SU-DHL-6 (cell line): ENCODE data around the gene SVIL.
"Not testable (repeated sequence)": the region's sequence is repeated elsewhere in the genome, so short reads cannot be mapped to it uniquely, and the experiment has no call there.

Source experiments
- H2AFZ ChIP-seq: fragments of 200-600 bp; sonication (generic); 2 replicates; pipeline ENCODE4 v1.6.1; 2014; ENCODE audit warnings: low read depth, mild to moderate bottlenecking, moderate library complexity, mixed read lengths, antibody characterized with exemption, low read length; ENCODE audit not compliant: severe bottlenecking
- H3F3A ChIP-seq: fragments of 200-600 bp; shearing (Covaris generic); 2 replicates; pipeline ENCODE4 v1.6.0; 2016; ENCODE audit warnings: antibody characterized with exemption, mild to moderate bottlenecking; ENCODE audit not compliant: insufficient read depth
- H3K27ac ChIP-seq: fragments of 200-600 bp; sonication (generic); 2 replicates; pipeline ENCODE4 v1.5.1; 2016; ENCODE audit warnings: low read depth, mild to moderate bottlenecking, low read length, moderate library complexity, mixed read lengths
- H3K27me3 ChIP-seq: fragments of 200-600 bp; sonication (generic), shearing (Covaris generic); 2 replicates; pipeline ENCODE4 v1.6.0; 2014; ENCODE audit warnings: mild to moderate bottlenecking, low read length
- H3K36me3 ChIP-seq: fragments of 200-600 bp; sonication (generic); 2 replicates; pipeline ENCODE4 v1.6.1; 2014; ENCODE audit warnings: mild to moderate bottlenecking, low read length, mixed read lengths
- H3K4me2 ChIP-seq: fragments of 300-600, 200-600 bp; shearing (Covaris generic), sonication (generic); 2 replicates; pipeline ENCODE4 v1.6.0; 2014; ENCODE audit warnings: low read length, low read depth, mild to moderate bottlenecking; ENCODE audit not compliant: poor library complexity, severe bottlenecking
- H3K4me3 ChIP-seq: fragments of 200-600 bp; sonication (generic); 2 replicates; pipeline ENCODE4 v1.5.1; 2014; ENCODE audit warnings: antibody characterized with exemption, low read length, mild to moderate bottlenecking, mixed read lengths; ENCODE audit not compliant: insufficient read depth, poor library complexity, severe bottlenecking
- H3K79me2 ChIP-seq: fragments of 200-600 bp; sonication (generic); 2 replicates; pipeline ENCODE4 v1.6.1; 2014; ENCODE audit warnings: mild to moderate bottlenecking, low read length, moderate library complexity; ENCODE audit not compliant: insufficient read depth
- H3K9ac ChIP-seq: fragments of 200-600 bp; sonication (generic); 2 replicates; pipeline ENCODE4 v1.7.0; 2014; ENCODE audit warnings: mild to moderate bottlenecking, low read length
- H3K9me2 ChIP-seq: fragments of 200-600 bp; sonication (generic); replicated peaks from 2 replicates; pipeline ENCODE4 v1.6.1; 2014; ENCODE audit warnings: low read length; ENCODE audit not compliant: insufficient read depth
- H3K9me3 ChIP-seq: fragments of 200-600 bp; sonication (generic); 2 replicates; pipeline ENCODE4 v1.6.1; 2014; ENCODE audit warnings: low read length, mixed read lengths; ENCODE audit not compliant: insufficient read depth
- H4K20me1 ChIP-seq: fragments of 200-600 bp; sonication (generic); 2 replicates; pipeline ENCODE4 v1.6.1; 2014; ENCODE audit warnings: low read depth, mild to moderate bottlenecking, antibody characterized with exemption, low read length, moderate library complexity, mixed read lengths
- CTCF ChIP-seq: fragments of 200-600 bp; sonication (generic); IDR thresholded peaks from one replicate; pipeline ENCODE4 v1.5.1; 2017; ENCODE audit warnings: antibody characterized with exemption, mild to moderate bottlenecking, low read length, moderate library complexity; ENCODE audit not compliant: insufficient read depth, poor library complexity, severe bottlenecking
- EZH2phosphoT487 ChIP-seq: fragments of 200-600 bp; sonication (generic), shearing (Covaris generic); conservative IDR thresholded peaks from 2 replicates; pipeline ENCODE4 v1.6.1; 2018; ENCODE audit warnings: mild to moderate bottlenecking, antibody characterized with exemption, low read length, moderate library complexity, mixed read lengths

Gene SVIL

GRCh38 chr10:29537799-29538198 lies 97.0 kb downstream of the SVIL start:
- H3K79me2 ChIP-seq: no peaks in the 10 kb centered on the region
- H3K9me2 ChIP-seq: no peaks in the 10 kb centered on the region
- no peaks in the 10 kb centered on the region for H4K20me1 ChIP-seq
- TF ChIP-seq EZH2phosphoT487: no peak
- no peak for TF ChIP-seq CTCF
- no peak overlapping the region for H3K9ac ChIP-seq
- H3F3A ChIP-seq: no peaks in the 10 kb centered on the region
- H3K36me3 ChIP-seq: no peaks in the 10 kb centered on the region
- no peaks in the 10 kb centered on the region for H3K27me3 ChIP-seq
- H3K27ac ChIP-seq: no peak overlapping the region
- H3K4me3 ChIP-seq: no peak overlapping the region
- no peak overlapping the region for H3K4me2 ChIP-seq
- no peak overlapping the region for H2AFZ ChIP-seq
- H3K9me3 ChIP-seq: no peaks in the 10 kb centered on the region

- H3K9me2 ChIP-seq, H3K4me3 ChIP-seq, H3K27ac ChIP-seq, H3F3A ChIP-seq, H3K79me2 ChIP-seq, H2AFZ ChIP-seq, H3K27me3 ChIP-seq, H3K9ac ChIP-seq, H4K20me1 ChIP-seq, H3K36me3 ChIP-seq, H3K4me2 ChIP-seq, H3K9me3 ChIP-seq: not testable (repeated sequence)
Measured at GRCh38 chr10:29536691-29537090, 98.1 kb downstream of the SVIL start.

GRCh38 chr10:29535778-29536453 lies 98.9 kb downstream of the SVIL start:
- TF ChIP-seq CTCF (no peak), EZH2phosphoT487 (no peak)
- no peaks in the 10 kb centered on the region for H3K9me2 ChIP-seq
- no peak overlapping the region for H3K4me3 ChIP-seq
- H3K27ac ChIP-seq: no peak overlapping the region
- H3K4me2 ChIP-seq: no peak overlapping the region
- no peak overlapping the region for H2AFZ ChIP-seq
- H3K9me3 ChIP-seq: no peaks in the 10 kb centered on the region
- no peak overlapping the region for H3K9ac ChIP-seq
- H3K79me2 ChIP-seq: no peaks in the 10 kb centered on the region
- no peaks in the 10 kb centered on the region for H3K27me3 ChIP-seq
- H4K20me1 ChIP-seq: no peaks in the 10 kb centered on the region
- no peaks in the 10 kb centered on the region for H3K36me3 ChIP-seq
- no peaks in the 10 kb centered on the region for H3F3A ChIP-seq

- H3K9me3 ChIP-seq: no peaks in the 10 kb centered on the region
- no peak overlapping the region for H3K9ac ChIP-seq
- H3K4me3 ChIP-seq: no peak overlapping the region
- no peak overlapping the region for H3K27ac ChIP-seq
- no peaks in the 10 kb centered on the region for H3F3A ChIP-seq
- no peaks in the 10 kb centered on the region for H3K27me3 ChIP-seq
- H3K79me2 ChIP-seq: no peaks in the 10 kb centered on the region
- no peaks in the 10 kb centered on the region for H3K36me3 ChIP-seq
- no peak overlapping the region for H3K4me2 ChIP-seq
- H4K20me1 ChIP-seq: no peaks in the 10 kb centered on the region
- TF ChIP-seq CTCF: no peak
- no peak for TF ChIP-seq EZH2phosphoT487
- no peaks in the 10 kb centered on the region for H3K9me2 ChIP-seq
- no peak overlapping the region for H2AFZ ChIP-seq
Measured at GRCh38 chr10:29535012-29535777, 99.6 kb downstream of the SVIL start.
